ENCODE measurements around the gene PADI1.

PADI1 gene

DNA sequence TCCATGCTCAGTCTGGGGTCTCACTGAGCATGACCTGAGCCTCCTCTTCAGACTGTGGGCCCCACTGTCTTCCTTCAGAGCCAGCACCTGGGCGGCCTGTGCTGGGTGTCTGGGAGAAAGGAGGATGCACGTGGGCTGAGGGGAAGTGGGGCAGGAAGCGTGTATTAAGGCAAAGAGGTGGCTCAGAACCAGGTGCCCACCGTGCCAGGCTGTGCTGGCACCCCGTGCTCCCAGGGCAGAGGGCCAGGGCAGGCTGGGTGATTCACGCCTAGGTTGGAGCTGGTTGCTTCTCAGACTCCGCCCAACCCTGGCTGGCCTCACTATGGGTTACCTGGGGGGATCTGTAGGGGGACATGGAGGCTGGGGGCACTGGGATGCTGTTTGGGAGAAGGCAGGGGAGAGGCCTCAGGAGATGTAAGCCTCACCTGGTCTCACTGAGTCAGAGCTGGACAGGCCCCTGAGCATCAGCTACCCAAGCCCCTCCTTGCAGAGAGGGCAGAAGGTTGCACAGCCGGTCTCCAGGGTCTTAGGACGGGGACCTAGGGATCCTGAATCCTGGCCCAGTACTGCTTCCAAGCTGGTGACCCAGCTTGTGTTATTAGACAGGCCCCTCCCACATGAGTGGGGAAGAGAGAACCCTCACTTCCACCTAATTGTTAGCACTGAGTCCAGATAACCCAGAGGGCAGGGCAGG is 18.6 kb upstream of the PADI1 start:
- H3K9me3 ChIP-seq (ENCODE audit: low read length): peaks cover 3% of the 10 kb centered on the region
- peaks cover 15% of the 10 kb centered on the region for H3K4me1 ChIP-seq (ENCODE audit: insufficient read depth, low read length)
- no peaks in the 10 kb centered on the region for H3K27me3 ChIP-seq (ENCODE audit: insufficient read depth, low read length)
- H3K4me3 ChIP-seq (ENCODE audit: low read length): no peak overlapping the region
- H3K36me3 ChIP-seq (ENCODE audit: insufficient read depth, low read length): no peaks in the 10 kb centered on the region
- H2AFZ ChIP-seq (ENCODE audit: low read depth, low read length): no peak overlapping the region

- Histone ChIP-seq H3K36me3 (ENCODE audit: insufficient read depth, low read length) (no peaks in the 10 kb centered on the region), H3K4me1 (ENCODE audit: insufficient read depth, low read length) (peaks cover 16% of the 10 kb centered on the region), H3K4me3 (ENCODE audit: low read length) (no peak overlapping the region), H3K9me3 (ENCODE audit: low read length) (peaks cover 3% of the 10 kb centered on the region), H2AFZ (ENCODE audit: low read depth, low read length) (peak overlapping the region; percentile 6), H3K27me3 (ENCODE audit: insufficient read depth, low read length) (no peaks in the 10 kb centered on the region)
Measured at GRCh38 chr1:17187051-17187450, 17.9 kb upstream of the PADI1 start.

- no peaks in the 10 kb centered on the region for H3K36me3 ChIP-seq (ENCODE audit: insufficient read depth, low read length)
- no peak overlapping the region for H3K4me3 ChIP-seq (ENCODE audit: low read length)
- no peak overlapping the region for H2AFZ ChIP-seq (ENCODE audit: low read depth, low read length)
- H3K9me3 ChIP-seq (ENCODE audit: low read length): peaks cover 3% of the 10 kb centered on the region
- H3K4me1 ChIP-seq (ENCODE audit: insufficient read depth, low read length): peaks cover 27% of the 10 kb centered on the region
- no peaks in the 10 kb centered on the region for H3K27me3 ChIP-seq (ENCODE audit: insufficient read depth, low read length)
Measured at GRCh38 chr1:17188217-17188616, 16.7 kb upstream of the PADI1 start.

- Histone ChIP-seq H2AFZ (ENCODE audit: low read depth, low read length) (no peak overlapping the region), H3K4me1 (ENCODE audit: insufficient read depth, low read length) (peaks cover 30% of the 10 kb centered on the region)
Measured at GRCh38 chr1:17188889-17189631, 15.9 kb upstream of the PADI1 start.

GRCh38 chr1:17189632-17189990 is 15.3 kb upstream of the PADI1 start:
- Histone ChIP-seq H3K27me3 (ENCODE audit: insufficient read depth, low read length) (no peaks in the 10 kb centered on the region), H3K36me3 (ENCODE audit: insufficient read depth, low read length) (no peaks in the 10 kb centered on the region), H3K4me3 (ENCODE audit: low read length) (no peak overlapping the region), H3K4me1 (ENCODE audit: insufficient read depth, low read length) (peaks cover 35% of the 10 kb centered on the region), H2AFZ (ENCODE audit: low read depth, low read length) (no peak overlapping the region), H3K9me3 (ENCODE audit: low read length) (peaks cover 3% of the 10 kb centered on the region)

More at GRCh38 chr1:17188889-17189631, 15.9 kb upstream of the PADI1 start:
- H3K4me3 ChIP-seq (ENCODE audit: low read length): no peak overlapping the region
- H3K9me3 ChIP-seq (ENCODE audit: low read length): peaks cover 3% of the 10 kb centered on the region
- H3K27me3 ChIP-seq (ENCODE audit: insufficient read depth, low read length): no peaks in the 10 kb centered on the region
- H3K36me3 ChIP-seq (ENCODE audit: insufficient read depth, low read length): no peaks in the 10 kb centered on the region

DNA sequence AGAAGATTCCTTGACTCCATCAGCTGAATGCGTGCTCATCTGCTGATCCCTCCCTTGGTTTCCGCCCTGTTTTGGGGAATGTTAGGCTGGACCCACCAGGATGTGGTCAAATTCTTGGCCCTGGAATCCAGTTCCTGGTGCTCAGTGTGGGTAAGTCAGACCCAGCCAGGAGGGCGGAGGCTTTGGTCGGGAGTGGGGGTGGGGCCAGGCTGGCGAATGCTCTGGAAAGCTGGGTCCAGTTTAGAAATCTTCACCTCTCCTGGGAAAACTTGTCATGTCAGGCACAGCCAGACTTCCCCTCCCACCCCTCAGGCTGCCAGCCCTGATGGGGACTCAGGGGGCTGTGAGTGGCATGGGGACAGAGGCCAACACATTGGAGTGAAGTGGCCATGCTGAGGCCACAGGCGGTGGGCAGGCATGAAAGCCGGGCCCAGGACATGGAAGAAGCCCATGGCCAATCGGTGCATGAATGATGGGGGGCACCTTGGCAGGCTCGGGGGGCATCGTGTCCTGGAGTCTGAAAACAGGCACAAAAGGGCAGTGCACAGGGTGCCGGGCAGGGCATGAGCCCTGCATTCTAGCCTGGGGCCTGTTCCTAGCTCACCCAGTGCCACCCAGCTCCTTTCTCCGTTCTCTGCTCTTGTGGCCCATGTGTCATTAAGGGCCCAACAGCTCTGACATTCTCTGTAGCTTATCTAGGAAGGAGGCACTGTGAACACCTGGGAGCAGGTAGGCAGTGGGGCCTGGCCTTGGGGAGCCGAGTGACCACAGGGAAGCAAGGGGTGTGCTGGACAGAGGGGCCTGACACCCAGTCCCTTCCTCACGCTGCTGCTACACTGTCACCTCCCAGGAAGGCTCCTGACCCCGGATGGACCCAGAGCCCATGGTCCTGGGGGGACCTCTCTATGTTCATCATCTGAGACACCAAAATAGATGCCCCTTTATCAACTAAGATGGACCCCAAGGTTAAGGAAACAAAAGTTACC is 14.6 kb upstream of the PADI1 start:
- H2AFZ ChIP-seq (ENCODE audit: low read depth, low read length): no peak overlapping the region
- H3K36me3 ChIP-seq (ENCODE audit: insufficient read depth, low read length): no peaks in the 10 kb centered on the region
- H3K4me1 ChIP-seq (ENCODE audit: insufficient read depth, low read length): peaks cover 37% of the 10 kb centered on the region
- no peak overlapping the region for H3K4me3 ChIP-seq (ENCODE audit: low read length)
- no peaks in the 10 kb centered on the region for H3K27me3 ChIP-seq (ENCODE audit: insufficient read depth, low read length)
- peaks cover 3% of the 10 kb centered on the region for H3K9me3 ChIP-seq (ENCODE audit: low read length)

DNA sequence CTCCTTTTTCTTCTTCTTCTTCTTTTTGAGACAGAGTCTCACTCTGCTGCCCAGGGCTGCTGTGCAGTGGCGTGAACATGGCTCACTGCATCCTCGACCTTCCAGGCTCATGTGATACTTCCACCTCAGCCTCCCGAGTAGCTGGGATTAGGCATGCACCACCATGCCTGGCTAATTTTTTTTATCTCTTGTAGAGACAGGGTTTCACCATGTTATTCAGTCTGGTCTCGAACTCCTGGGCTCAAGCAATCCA is 13.0 kb upstream of the PADI1 start:
- Histone ChIP-seq H3K4me1 (ENCODE audit: insufficient read depth, low read length) (peaks cover 32% of the 10 kb centered on the region), H3K4me3 (ENCODE audit: low read length) (no peak overlapping the region), H3K9me3 (ENCODE audit: low read length) (peaks cover 3% of the 10 kb centered on the region), H2AFZ (ENCODE audit: low read depth, low read length) (peak overlapping the region; percentile 0), H3K36me3 (ENCODE audit: insufficient read depth, low read length) (no peaks in the 10 kb centered on the region), H3K27me3 (ENCODE audit: insufficient read depth, low read length) (no peaks in the 10 kb centered on the region)

- Histone ChIP-seq H3K4me1 (ENCODE audit: insufficient read depth, low read length) (peaks cover 28% of the 10 kb centered on the region), H2AFZ (ENCODE audit: low read depth, low read length) (peak overlapping the region; percentile 5), H3K9me3 (ENCODE audit: low read length) (peaks cover 3% of the 10 kb centered on the region), H3K27me3 (ENCODE audit: insufficient read depth, low read length) (no peaks in the 10 kb centered on the region), H3K4me3 (ENCODE audit: low read length) (no peak overlapping the region), H3K36me3 (ENCODE audit: insufficient read depth, low read length) (no peaks in the 10 kb centered on the region)
Measured at GRCh38 chr1:17192394-17193221, 12.3 kb upstream of the PADI1 start.

DNA sequence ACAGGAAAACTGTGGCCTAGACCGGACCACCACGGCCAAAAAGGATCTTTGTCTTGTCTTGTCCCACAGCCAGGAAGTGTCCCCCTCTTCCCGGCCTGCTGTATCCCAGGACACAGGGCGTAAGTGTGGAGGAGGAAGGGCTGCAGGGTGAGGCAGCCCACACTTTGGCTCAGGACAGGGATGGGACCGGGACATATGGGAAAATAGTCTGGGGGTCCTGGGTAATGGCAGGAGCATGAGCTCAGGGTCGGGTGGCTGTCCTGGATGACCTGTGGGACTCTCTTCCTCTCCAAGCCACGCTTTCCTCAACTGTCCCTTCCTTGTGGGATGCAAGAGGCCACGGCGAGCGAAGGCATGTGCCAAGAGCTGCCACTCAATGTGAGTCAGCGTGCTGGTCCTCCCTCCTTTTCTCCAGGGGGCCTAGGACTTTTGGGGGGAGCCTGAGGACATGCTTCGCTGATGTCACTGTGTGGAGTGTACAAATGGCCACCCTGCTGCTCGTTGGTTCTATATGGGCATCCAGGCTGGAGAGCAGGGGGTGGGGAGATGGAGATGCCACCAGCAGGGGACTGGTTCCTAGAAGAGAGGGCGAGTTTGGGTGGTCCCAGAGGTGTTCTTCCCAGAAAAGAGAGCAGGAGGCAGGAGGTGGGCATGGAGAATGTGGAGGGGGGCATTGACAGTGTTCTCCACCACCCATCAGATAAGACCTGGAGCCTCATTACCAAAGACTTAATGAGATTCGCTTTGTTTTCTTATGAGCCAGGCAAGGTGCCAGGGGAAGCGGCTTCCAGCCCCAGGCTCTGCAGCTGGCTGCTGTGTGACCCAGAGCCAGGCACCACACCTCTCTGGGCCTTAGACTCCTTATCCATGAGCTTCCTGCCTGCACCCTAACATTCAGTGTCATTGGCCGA is 11.5 kb upstream of the PADI1 start:
- Histone ChIP-seq H3K27me3 (ENCODE audit: insufficient read depth, low read length) (no peaks in the 10 kb centered on the region), H2AFZ (ENCODE audit: low read depth, low read length) (no peak overlapping the region), H3K4me1 (ENCODE audit: insufficient read depth, low read length) (peaks cover 28% of the 10 kb centered on the region), H3K9me3 (ENCODE audit: low read length) (peaks cover 3% of the 10 kb centered on the region), H3K4me3 (ENCODE audit: low read length) (no peak overlapping the region), H3K36me3 (ENCODE audit: insufficient read depth, low read length) (no peaks in the 10 kb centered on the region)

GRCh38 chr1:17194133-17194475 is 10.8 kb upstream of the PADI1 start:
- peak overlapping the region; percentile 58 for H2AFZ ChIP-seq (ENCODE audit: low read depth, low read length)
- no peaks in the 10 kb centered on the region for H3K36me3 ChIP-seq (ENCODE audit: insufficient read depth, low read length)
- no peaks in the 10 kb centered on the region for H3K9me3 ChIP-seq (ENCODE audit: low read length)
- H3K4me3 ChIP-seq (ENCODE audit: low read length): no peak overlapping the region
- H3K4me1 ChIP-seq (ENCODE audit: insufficient read depth, low read length): peaks cover 28% of the 10 kb centered on the region
- no peaks in the 10 kb centered on the region for H3K27me3 ChIP-seq (ENCODE audit: insufficient read depth, low read length)

GRCh38 chr1:17194615-17195528 is 10.1 kb upstream of the PADI1 start:
- H3K9me3 ChIP-seq (ENCODE audit: low read length): no peaks in the 10 kb centered on the region
- H2AFZ ChIP-seq (ENCODE audit: low read depth, low read length): peak overlapping the region; percentile 58
- H3K27me3 ChIP-seq (ENCODE audit: insufficient read depth, low read length): no peaks in the 10 kb centered on the region
- no peaks in the 10 kb centered on the region for H3K36me3 ChIP-seq (ENCODE audit: insufficient read depth, low read length)
- no peak overlapping the region for H3K4me3 ChIP-seq (ENCODE audit: low read length)
- peaks cover 28% of the 10 kb centered on the region for H3K4me1 ChIP-seq (ENCODE audit: insufficient read depth, low read length)

Measured in neuron (in vitro differentiated cells).